Coronary artery (tissue), 2 donors: ENCODE results near the gene ITGA7.

ENCODE experiments used
- DNase-seq: peaks from one replicate; pipeline ENCODE4 v3.0.0-alpha.2; 2017; ENCODE audit warnings: low spot score
- H3K27ac ChIP-seq, 2 donors: fragments of 200-600 bp; sonication (generic); one replicate each; pipeline ENCODE4 v1.5.1; 2016 to 2019
- H3K4me3 ChIP-seq: fragments of 200-600 bp; sonication (generic); 2 replicates; pipeline ENCODE4 v1.5.1; 2016; ENCODE audit warnings: mild to moderate bottlenecking, moderate library complexity
- TF ChIP-seq, protein P1 (sequence below): fragments of 200-600 bp; sonication (generic); IDR thresholded peaks from one replicate; pipeline ENCODE4 v1.5.1; 2019; ENCODE audit warnings: antibody characterized with exemption

The ITGA7 gene

DNA sequence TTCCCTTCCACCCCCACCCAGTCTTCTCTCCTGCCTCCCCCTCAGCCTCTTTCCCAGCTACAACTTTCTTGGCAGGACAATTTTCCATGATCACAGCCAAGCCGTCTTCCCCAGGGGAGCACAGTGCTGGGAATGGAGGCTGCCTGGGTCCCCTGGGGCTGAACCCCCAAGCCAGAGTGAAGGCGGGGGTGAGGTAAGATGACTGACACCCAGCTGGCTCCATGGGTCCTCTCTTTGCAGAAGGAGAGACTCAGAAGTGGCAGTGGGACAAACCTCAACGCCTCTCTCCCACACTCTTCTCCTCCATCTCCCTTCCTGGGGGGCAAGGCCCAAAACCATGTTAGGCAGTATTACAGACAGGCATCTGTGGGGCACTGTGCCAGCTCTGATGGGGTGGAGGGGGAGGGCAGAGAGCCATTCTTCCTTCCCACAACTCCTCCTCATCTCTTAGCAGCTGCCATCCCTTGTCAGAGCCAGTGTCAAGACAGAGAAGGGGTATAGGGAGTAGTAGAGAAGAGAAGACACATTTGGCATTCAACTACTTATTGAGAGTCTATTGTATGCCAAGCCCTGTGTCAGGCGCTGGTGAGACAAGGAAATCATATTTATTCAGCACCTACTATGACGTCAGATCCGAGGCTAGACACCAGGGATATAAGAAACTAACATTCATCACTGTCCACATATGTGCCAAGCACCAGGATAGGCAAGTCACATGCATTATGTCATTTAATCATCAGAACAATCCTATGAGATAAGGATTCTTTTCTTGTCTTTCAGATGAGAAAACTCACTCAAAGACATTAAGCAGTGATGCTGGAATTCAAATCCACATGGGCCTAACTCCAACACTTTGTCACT lies 3.6 kb downstream of the ITGA7 start:
- DNase-seq = peak; percentile 90
- Histone ChIP-seq H3K27ac (peak overlapping the region; percentile 76 to 98), H3K4me3 (peak overlapping the region; percentile 88)
- TF ChIP-seq, protein P1, sequence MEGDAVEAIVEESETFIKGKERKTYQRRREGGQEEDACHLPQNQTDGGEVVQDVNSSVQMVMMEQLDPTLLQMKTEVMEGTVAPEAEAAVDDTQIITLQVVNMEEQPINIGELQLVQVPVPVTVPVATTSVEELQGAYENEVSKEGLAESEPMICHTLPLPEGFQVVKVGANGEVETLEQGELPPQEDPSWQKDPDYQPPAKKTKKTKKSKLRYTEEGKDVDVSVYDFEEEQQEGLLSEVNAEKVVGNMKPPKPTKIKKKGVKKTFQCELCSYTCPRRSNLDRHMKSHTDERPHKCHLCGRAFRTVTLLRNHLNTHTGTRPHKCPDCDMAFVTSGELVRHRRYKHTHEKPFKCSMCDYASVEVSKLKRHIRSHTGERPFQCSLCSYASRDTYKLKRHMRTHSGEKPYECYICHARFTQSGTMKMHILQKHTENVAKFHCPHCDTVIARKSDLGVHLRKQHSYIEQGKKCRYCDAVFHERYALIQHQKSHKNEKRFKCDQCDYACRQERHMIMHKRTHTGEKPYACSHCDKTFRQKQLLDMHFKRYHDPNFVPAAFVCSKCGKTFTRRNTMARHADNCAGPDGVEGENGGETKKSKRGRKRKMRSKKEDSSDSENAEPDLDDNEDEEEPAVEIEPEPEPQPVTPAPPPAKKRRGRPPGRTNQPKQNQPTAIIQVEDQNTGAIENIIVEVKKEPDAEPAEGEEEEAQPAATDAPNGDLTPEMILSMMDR = no peak

DNA sequence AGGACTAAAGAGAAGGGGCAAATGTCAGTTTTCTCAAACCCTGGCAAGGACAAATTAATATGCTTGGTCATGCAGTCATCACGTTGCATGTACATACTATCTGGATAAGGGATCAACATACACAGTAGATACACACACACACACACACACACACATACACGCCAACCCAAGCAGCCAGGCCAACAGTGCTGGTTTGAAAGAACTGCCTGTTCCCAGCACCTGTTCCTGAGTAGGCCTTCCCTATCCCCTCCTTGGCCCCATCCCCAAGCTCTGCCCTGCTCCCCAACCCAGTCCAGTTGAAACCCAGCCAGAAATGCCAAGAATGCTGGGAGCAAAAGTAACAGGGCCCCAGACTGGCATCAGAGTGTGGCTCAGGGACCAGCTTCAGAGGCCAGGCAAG lies 4.4 kb downstream of the ITGA7 start:
- no peak for DNase-seq
- TF ChIP-seq, protein P1 = no peak
- peak overlapping the region; percentile 76 to 98 for H3K27ac ChIP-seq
- peak overlapping the region; percentile 88 for H3K4me3 ChIP-seq

DNA sequence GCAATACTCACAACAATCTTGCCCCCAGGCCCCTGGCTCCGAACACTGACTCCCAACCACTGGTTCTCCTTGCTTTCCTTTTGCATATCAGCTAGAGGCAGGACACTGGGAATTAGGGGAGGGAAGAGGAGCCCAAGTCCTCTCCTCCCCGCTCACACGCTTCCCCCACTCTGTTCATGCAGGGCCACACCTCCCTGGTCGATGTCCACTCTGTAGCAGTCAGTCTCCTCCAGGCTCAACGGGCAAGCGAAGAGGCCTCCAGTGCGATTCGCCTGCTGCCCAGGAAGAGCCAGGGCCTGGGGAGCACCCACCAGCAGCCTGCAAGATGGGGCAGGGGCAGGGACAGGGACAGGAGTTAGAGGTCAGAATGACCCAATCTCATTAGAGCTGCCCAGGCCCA lies 4.8 kb downstream of the ITGA7 start:
- H3K27ac ChIP-seq = peak overlapping the region; percentile 76 to 98
- TF ChIP-seq, protein P1 = no peak
- DNase-seq = no peak
- H3K4me3 ChIP-seq = peak overlapping the region; percentile 88

DNA sequence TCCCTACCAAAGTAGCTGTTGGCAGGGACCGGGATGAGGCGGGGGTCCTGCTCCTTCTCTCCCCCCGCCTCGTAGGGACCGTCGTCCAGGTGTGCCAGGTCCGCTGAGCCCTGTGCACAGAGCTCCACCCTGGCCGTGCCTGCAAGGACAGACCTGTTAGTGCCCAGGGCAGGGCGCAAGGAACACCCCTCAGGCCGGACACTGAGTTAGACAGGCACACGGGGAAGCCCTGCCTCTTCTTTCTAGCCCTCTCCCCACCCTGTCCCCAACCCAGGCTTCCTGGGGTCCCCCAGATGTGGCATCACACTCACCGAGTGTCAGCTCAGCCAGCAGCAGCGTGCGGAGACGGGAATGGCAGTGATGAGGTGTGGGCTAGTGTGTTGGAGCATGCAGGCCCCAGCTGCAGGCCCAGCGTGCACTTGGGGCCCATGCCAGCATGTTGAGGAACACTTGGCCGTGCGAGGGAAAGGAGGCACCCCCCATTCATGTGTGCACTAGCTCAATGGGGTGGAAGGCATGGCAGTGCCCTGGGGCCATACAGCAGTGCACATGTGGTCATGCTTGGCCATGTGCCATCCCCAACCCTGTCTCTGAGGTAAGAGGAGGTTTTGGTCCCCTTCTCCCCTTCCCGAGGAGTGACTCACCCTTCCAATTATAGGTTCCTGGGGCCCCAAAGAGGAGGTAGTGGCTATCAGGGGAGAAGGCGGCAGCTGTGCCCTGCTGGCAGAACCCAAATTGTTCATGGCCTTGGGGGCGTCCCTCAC lies 7.3 kb downstream of the ITGA7 start:
- H3K27ac ChIP-seq = peak overlapping the region in 1 of 2 donors; percentile 60
- DNase-seq = no peak
- TF ChIP-seq, protein P1 = no peak
- H3K4me3 ChIP-seq = peak overlapping the region; percentile 3

DNA sequence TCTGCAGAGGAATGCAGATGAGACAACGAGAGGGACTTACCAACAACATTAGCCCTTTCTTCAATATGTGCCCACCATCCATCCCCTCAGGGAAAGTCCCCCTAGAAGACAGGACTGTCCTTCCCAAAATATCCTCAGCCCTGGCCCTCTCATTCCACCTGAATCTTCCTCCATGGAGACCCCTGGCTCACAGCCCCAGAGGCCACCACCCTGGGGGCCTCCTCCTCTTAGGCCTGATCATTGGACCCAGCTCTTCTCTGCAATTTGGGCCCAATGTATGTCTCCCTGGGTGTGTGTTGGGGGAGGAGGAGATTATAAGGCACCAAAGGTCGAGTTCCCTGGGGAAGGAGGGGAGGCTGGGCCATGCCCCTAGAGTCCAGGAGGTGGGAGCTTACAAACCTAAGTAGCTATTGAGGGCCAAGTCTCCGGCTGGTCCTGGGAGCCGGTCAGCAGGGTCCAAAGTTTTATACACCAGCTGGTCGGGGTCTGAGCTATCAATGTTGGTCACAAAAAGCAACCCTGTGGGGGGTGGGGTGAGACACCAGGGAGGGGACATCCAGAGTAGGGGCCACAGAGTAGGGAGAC lies 8.1 kb downstream of the ITGA7 start:
- H3K27ac ChIP-seq = peak overlapping the region in 1 of 2 donors; percentile 37
- H3K4me3 ChIP-seq = no peak overlapping the region
- TF ChIP-seq, protein P1 = no peak
- DNase-seq = no peak

DNA sequence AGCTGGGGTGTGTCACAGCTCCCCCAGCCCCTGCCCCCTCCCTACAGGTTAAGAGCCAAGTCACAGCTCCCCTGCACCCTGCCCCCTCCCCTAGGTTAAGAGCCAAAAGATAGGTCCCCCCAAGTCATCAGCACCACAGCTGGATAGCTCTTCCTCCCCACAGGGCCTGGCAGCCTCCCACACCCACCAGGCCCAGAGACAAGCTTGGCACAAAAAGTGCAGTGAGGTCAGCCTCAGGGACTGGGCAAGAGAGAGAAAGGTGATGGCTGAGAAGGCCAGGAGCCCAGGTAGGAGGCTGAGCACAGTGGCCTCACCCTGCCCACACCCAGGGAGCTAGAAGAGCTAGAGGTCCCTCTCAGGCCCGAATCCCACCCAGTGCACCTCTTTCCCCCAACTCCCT lies 8.7 kb downstream of the ITGA7 start:
- DNase-seq = no peak
- TF ChIP-seq, protein P1 = no peak
- H3K4me3 ChIP-seq = no peak overlapping the region
- peak overlapping the region in 1 of 2 donors; percentile 37 for H3K27ac ChIP-seq
